ENCODE measurements around the gene IQSEC3.
"Not testable (repeated sequence)": the region's sequence is repeated elsewhere in the genome, so short reads cannot be mapped to it uniquely, and the experiment has no call there.

GRCh38 chr12:19906-20305, 46.7 kb upstream of the IQSEC3 start:
- TF ChIP-seq POLR2A (IDR thresholded peaks at IDR 0.05; ENCODE audit: low read length); GATA1 (IDR thresholded peaks at IDR 0.05; ENCODE audit: low read depth, low read length): not testable (repeated sequence)

Data from erythroblast (primary cell).